ENCODE measurements around the gene TRIML1. TPM values are rescaled to one million over a fixed set of nuclear protein-coding genes. Genes with fewer than 3 reads are reported as not detected.

The TRIML1 gene
- total RNA-seq, 1 experiment from 2014 or later = not detected

DNA sequence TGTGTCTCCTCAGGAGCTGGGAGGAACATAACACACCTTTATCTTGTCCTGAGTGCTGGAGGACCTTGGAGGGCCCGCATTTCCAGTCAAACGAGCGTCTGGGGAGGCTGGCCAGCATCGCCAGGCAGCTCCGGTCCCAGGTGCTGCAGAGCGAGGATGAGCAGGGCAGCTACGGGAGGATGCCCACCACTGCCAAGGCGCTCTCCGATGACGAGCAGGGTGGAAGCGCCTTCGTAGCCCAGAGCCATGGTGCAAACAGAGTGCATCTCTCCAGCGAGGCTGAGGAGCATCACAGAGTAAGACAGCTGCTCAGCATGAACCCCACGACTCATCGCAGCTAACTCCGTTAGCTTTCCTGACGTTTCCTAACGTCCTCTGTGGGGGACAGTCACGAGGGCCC, 430 bp downstream of the TRIML1 start:
- ATAC-seq (no peak), DNase-seq (no peak)
- ChIA-PET POLR2A (ENCODE audit: unreplicated experiment) (no interaction called here), CTCF (no interaction called here)
- H3K9me3 ChIP-seq (ENCODE audit: low read length) = no peaks in the 10 kb centered on the region
- no peak overlapping the region for H2AFZ ChIP-seq (ENCODE audit: low read length)
- H3K9ac ChIP-seq (ENCODE audit: low read length) = no peak overlapping the region
- H3K27ac ChIP-seq (ENCODE audit: low read length) = no peak overlapping the region
- no peak overlapping the region for H3K4me2 ChIP-seq (ENCODE audit: low read length)
- no peaks in the 10 kb centered on the region for H3K27me3 ChIP-seq (ENCODE audit: low read length)
- TF ChIP-seq CTCF (conservative IDR thresholded peaks at IDR 0.05; ENCODE audit: low read depth, low read length) (no peak), EZH2phosphoT487 (IDR thresholded peaks at IDR 0.05; ENCODE audit: borderline replicate concordance, low read length) (no peak), EZH2 (IDR thresholded peaks at IDR 0.05; ENCODE audit: low read length, unreplicated experiment) (no peak)
- no peaks in the 10 kb centered on the region for H3K79me2 ChIP-seq (ENCODE audit: low read length)
- no peaks in the 10 kb centered on the region for H3K4me1 ChIP-seq (ENCODE audit: insufficient read depth, low read length)
- H3K9me2 ChIP-seq (replicated peaks; ENCODE audit: low read length) = no peaks in the 10 kb centered on the region
- intact Hi-C loops (cut with micrococcal nuclease) = no loop called here
- H4K20me1 ChIP-seq (ENCODE audit: low read length) = no peaks in the 10 kb centered on the region
- H3K36me3 ChIP-seq (ENCODE audit: low read depth, low read length) = no peaks in the 10 kb centered on the region
- H3F3A ChIP-seq (ENCODE audit: low read length, unreplicated experiment) = no peaks in the 10 kb centered on the region
- no TSS peak for BruUV-seq (replicated peaks)
- no peak overlapping the region for H3K4me3 ChIP-seq (ENCODE audit: low read length)

GRCh38 chr4:188143731-188144130, 4.5 kb downstream of the TRIML1 start:
- BruUV-seq (replicated peaks) = no TSS peak
- no peak for DNase-seq
- no peak overlapping the region for H3K4me2 ChIP-seq (ENCODE audit: low read length)

GRCh38 chr4:188145601-188146000, 6.4 kb downstream of the TRIML1 start:
- BruUV-seq (replicated peaks) = no TSS peak
- intact Hi-C loops (cut with micrococcal nuclease) = no loop called here

More at GRCh38 chr4:188143731-188144130, 4.5 kb downstream of the TRIML1 start:
- Histone ChIP-seq H3K4me1 (ENCODE audit: insufficient read depth, low read length) (no peaks in the 10 kb centered on the region), H4K20me1 (ENCODE audit: low read length) (no peaks in the 10 kb centered on the region), H3K36me3 (ENCODE audit: low read depth, low read length) (no peaks in the 10 kb centered on the region), H3K79me2 (ENCODE audit: low read length) (no peaks in the 10 kb centered on the region), H2AFZ (ENCODE audit: low read length) (no peak overlapping the region), H3K4me3 (ENCODE audit: low read length) (no peak overlapping the region), H3K27me3 (ENCODE audit: low read length) (no peaks in the 10 kb centered on the region), H3K27ac (ENCODE audit: low read length) (no peak overlapping the region), H3K9me3 (ENCODE audit: low read length) (no peaks in the 10 kb centered on the region), H3K9ac (ENCODE audit: low read length) (no peak overlapping the region), H3F3A (ENCODE audit: low read length, unreplicated experiment) (no peaks in the 10 kb centered on the region), H3K9me2 (replicated peaks; ENCODE audit: low read length) (no peaks in the 10 kb centered on the region)
- POLR2A ChIA-PET (ENCODE audit: unreplicated experiment) = no interaction called here
- CTCF ChIA-PET = no interaction called here
- TF ChIP-seq CTCF (conservative IDR thresholded peaks at IDR 0.05; ENCODE audit: low read depth, low read length) (no peak), EZH2phosphoT487 (IDR thresholded peaks at IDR 0.05; ENCODE audit: borderline replicate concordance, low read length) (no peak), EZH2 (IDR thresholded peaks at IDR 0.05; ENCODE audit: low read length, unreplicated experiment) (no peak)
- ATAC-seq = no peak
- intact Hi-C loops (cut with micrococcal nuclease) = no loop called here

More at GRCh38 chr4:188145601-188146000, 6.4 kb downstream of the TRIML1 start:
- CTCF ChIA-PET = no interaction called here
- no peak overlapping the region for H2AFZ ChIP-seq (ENCODE audit: low read length)
- no peak overlapping the region for H3K4me3 ChIP-seq (ENCODE audit: low read length)
- no peaks in the 10 kb centered on the region for H3K9me2 ChIP-seq (replicated peaks; ENCODE audit: low read length)
- TF ChIP-seq EZH2phosphoT487 (IDR thresholded peaks at IDR 0.05; ENCODE audit: borderline replicate concordance, low read length) (no peak), CTCF (conservative IDR thresholded peaks at IDR 0.05; ENCODE audit: low read depth, low read length) (no peak), EZH2 (IDR thresholded peaks at IDR 0.05; ENCODE audit: low read length, unreplicated experiment) (no peak)
- H4K20me1 ChIP-seq (ENCODE audit: low read length) = no peaks in the 10 kb centered on the region
- no peak for ATAC-seq
- no peak overlapping the region for H3K27ac ChIP-seq (ENCODE audit: low read length)
- H3K9me3 ChIP-seq (ENCODE audit: low read length) = no peaks in the 10 kb centered on the region
- no peak for DNase-seq
- POLR2A ChIA-PET (ENCODE audit: unreplicated experiment) = no interaction called here
- no peaks in the 10 kb centered on the region for H3F3A ChIP-seq (ENCODE audit: low read length, unreplicated experiment)
- no peaks in the 10 kb centered on the region for H3K4me1 ChIP-seq (ENCODE audit: insufficient read depth, low read length)
- H3K79me2 ChIP-seq (ENCODE audit: low read length) = no peaks in the 10 kb centered on the region
- H3K27me3 ChIP-seq (ENCODE audit: low read length) = no peaks in the 10 kb centered on the region
- H3K9ac ChIP-seq (ENCODE audit: low read length) = no peak overlapping the region
- H3K36me3 ChIP-seq (ENCODE audit: low read depth, low read length) = no peaks in the 10 kb centered on the region
- no peak overlapping the region for H3K4me2 ChIP-seq (ENCODE audit: low read length)
